Activated T-cell treated with anti-CD3 and anti-CD28 coated beads, Interleukin-2, amount 50 U/mL, for 72 hours (primary cell): ENCODE data around the gene CDR2L. TPM values are rescaled to one million over a fixed set of nuclear protein-coding genes. Genes with fewer than 3 reads are reported as not detected.
A peak's percentile ranks its signal among the peaks of the same experiment; 100 is the strongest.

Experiments
- ATAC-seq, 2 donors: fragments of 150-1000 bp; cut with Tn5 transposase; replicated peaks in 1 of 2; 2 replicates each; pipeline ENCODE4 v1.10.0; 2021; ENCODE audit warnings: moderate library complexity in 2 of 2, mild to moderate bottlenecking in 1 of 2
- DNase-seq, 2 donors: peaks; one replicate each; pipeline ENCODE4 v3.0.0; 2021 to 2022; ENCODE audit warnings: mixed read lengths in 1 of 2
- H3K27ac Mint-ChIP-seq: one replicate; pipeline ENCODE4 v1.8.0; 2022; ENCODE audit warnings: mild to moderate bottlenecking, moderate library complexity, mixed read lengths
- H3K27me3 Mint-ChIP-seq: one replicate; pipeline ENCODE4 v1.8.0; 2022; ENCODE audit warnings: low read depth, mixed read lengths
- H3K36me3 Mint-ChIP-seq, 2 donors: one replicate each; pipeline ENCODE4 v1.8.0; 2022; ENCODE audit warnings: mixed read lengths in 2 of 2, mild to moderate bottlenecking in 1 of 2; ENCODE audit not compliant: insufficient read depth in 2 of 2
- H3K4me1 Mint-ChIP-seq: one replicate; pipeline ENCODE4 v1.8.0; 2022; ENCODE audit warnings: low read depth, mixed read lengths
- H3K4me3 Mint-ChIP-seq, 2 donors: one replicate each; pipeline ENCODE4 v1.8.0; 2022; ENCODE audit warnings: mild to moderate bottlenecking in 2 of 2, mixed read lengths in 2 of 2, moderate library complexity in 2 of 2
- H3K9me3 Mint-ChIP-seq, 2 donors: one replicate each; pipeline ENCODE4 v1.8.0; 2022; ENCODE audit warnings: mixed read lengths in 2 of 2
- total RNA-seq, 2 donors: library from RNA; stranded (reverse); gene quantifications; one replicate each; pipeline ENCODE4 v1.2.3, GENCODE V29; 2022

CDR2L gene
- total RNA-seq, 2 donors from 2014 or later: 0.56 to 0.72 TPM

- Mint-ChIP-seq H3K4me3 (peak overlapping the region in 1 of 2 donors; percentile 95), H3K36me3 (peaks cover 7 to 9% of the 10 kb centered on the region in 2 donors), H3K27me3 (no peaks in the 10 kb centered on the region), H3K9me3 (no peaks in the 10 kb centered on the region), H3K4me1 (peaks cover 43% of the 10 kb centered on the region), H3K27ac (peak overlapping the region; percentile 19)
- ATAC-seq (no peak), DNase-seq (no peak)
These were observed 61.6 kb downstream of the CDR2L start for GRCh38 chr17:75049057-75049456.

- peak overlapping the region in 1 of 2 donors; percentile 20 for H3K4me3 Mint-ChIP-seq
- peaks cover 39% of the 10 kb centered on the region for H3K4me1 Mint-ChIP-seq
- DNase-seq (no peak), ATAC-seq (no peak)
- peaks cover 7 to 9% of the 10 kb centered on the region in 2 donors for H3K36me3 Mint-ChIP-seq
- no peaks in the 10 kb centered on the region for H3K9me3 Mint-ChIP-seq
- peak overlapping the region; percentile 19 for H3K27ac Mint-ChIP-seq
- no peaks in the 10 kb centered on the region for H3K27me3 Mint-ChIP-seq
These were observed 62.3 kb downstream of the CDR2L start for GRCh38 chr17:75049706-75050105.

DNA sequence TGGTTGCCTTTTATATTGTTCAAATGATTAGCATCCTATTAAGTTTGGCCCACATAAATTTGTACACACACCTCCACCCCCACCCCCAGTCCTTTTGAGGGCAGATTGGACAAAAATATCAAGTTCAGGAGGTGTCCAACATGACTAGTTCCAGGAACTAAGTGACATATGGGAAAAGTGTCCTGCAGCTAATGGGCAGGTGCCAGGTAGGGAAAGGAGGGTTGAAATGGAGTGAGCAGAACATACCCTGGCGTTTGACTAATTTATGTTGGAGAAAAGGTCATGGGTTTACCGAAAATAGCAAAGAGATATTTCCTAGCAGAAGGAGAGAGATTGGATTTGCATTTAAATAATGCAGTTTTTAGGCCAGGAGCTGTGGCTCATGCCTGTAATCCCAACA lies 64.5 kb downstream of the CDR2L start:
- H3K9me3 Mint-ChIP-seq: no peaks in the 10 kb centered on the region
- no peak overlapping the region for H3K4me3 Mint-ChIP-seq
- H3K4me1 Mint-ChIP-seq: peaks cover 24% of the 10 kb centered on the region
- no peak overlapping the region for H3K27ac Mint-ChIP-seq
- no peaks in the 10 kb centered on the region for H3K27me3 Mint-ChIP-seq
- peaks cover 7 to 15% of the 10 kb centered on the region in 2 donors for H3K36me3 Mint-ChIP-seq
- DNase-seq (no peak), ATAC-seq (no peak)

Other genes starting within 250 kb of the CDR2L start
- 10 to 100 TPM; 78.8 to 81.2 TPM for gene NHERF1, start 239.0 kb upstream of the CDR2L start, total RNA-seq
- 10 to 100 TPM; 49.7 to 58.4 TPM for gene NAT9, start 211.3 kb upstream of the CDR2L start, total RNA-seq
- gene GRIN2C, start 127.7 kb upstream of the CDR2L start, total RNA-seq: under 1 TPM; 0.14 to 0.37 TPM
- gene FDXR, start 114.6 kb upstream of the CDR2L start, total RNA-seq: 10 to 100 TPM; 44.3 to 79.7 TPM
- gene FADS6, start 94.0 kb upstream of the CDR2L start, total RNA-seq: not detected
- not detected for gene USH1G, start 64.4 kb upstream of the CDR2L start, total RNA-seq
- gene OTOP2, start 63.4 kb upstream of the CDR2L start, total RNA-seq: not detected
- not detected for gene OTOP3, start 51.7 kb upstream of the CDR2L start, total RNA-seq
- 1 to 10 TPM; 7.3 to 7.4 TPM for gene HID1, start 14.9 kb upstream of the CDR2L start, total RNA-seq
- 10 to 100 TPM; 39.1 to 50.6 TPM for gene MRPL58, start 25.0 kb downstream of the CDR2L start, total RNA-seq
- gene ATP5PD, start 59.3 kb downstream of the CDR2L start, total RNA-seq: 100 to 1,000 TPM; 125 to 147 TPM
- gene KCTD2, start 59.6 kb downstream of the CDR2L start, total RNA-seq: 10 to 100 TPM; 21.4 to 24.1 TPM
- 1 to 10 TPM; 7.5 to 9.8 TPM for gene SLC16A5, start 100.3 kb downstream of the CDR2L start, total RNA-seq
- 10 to 100 TPM; 10.6 to 12.9 TPM for gene ARMC7, start 122.3 kb downstream of the CDR2L start, total RNA-seq
- 10 to 100 TPM; 56.5 to 65.9 TPM for gene NT5C, start 144.1 kb downstream of the CDR2L start, total RNA-seq
- 100 to 1,000 TPM; 162 to 188 TPM for gene JPT1, start 166.9 kb downstream of the CDR2L start, total RNA-seq
- 100 to 1,000 TPM; 361 to 368 TPM for gene SUMO2, start 195.3 kb downstream of the CDR2L start, total RNA-seq
- 100 to 1,000 TPM in 1 of 2 donors, 10 to 100 TPM in 1; 88.3 to 114 TPM for gene NUP85, start 218.0 kb downstream of the CDR2L start, total RNA-seq